ENCODE measurements around the gene TNRC6B. TPM values are rescaled to one million over a fixed set of nuclear protein-coding genes. Genes with fewer than 3 reads are reported as not detected.

The TNRC6B gene
- total RNA-seq, 2 experiments from 2014 or later = 37.0 to 63.7 TPM

GRCh38 chr22:40329466-40329865 lies 151.7 kb downstream of the TNRC6B start:
- TF ChIP-seq CTCF (conservative IDR thresholded peaks at IDR 0.05; ENCODE audit: low read length) = no peak
- no peak for TF ChIP-seq EZH2phosphoT487 (IDR thresholded peaks at IDR 0.05; ENCODE audit: borderline replicate concordance, low read depth, low read length)
- no peak for DNase-seq (ENCODE audit: low spot score)
- ChIA-PET POLR2A (no interaction called here), CTCF (ENCODE audit: unreplicated experiment) (no interaction called here)
- Histone ChIP-seq H3K9me3 (ENCODE audit: low read length) (no peaks in the 10 kb centered on the region), H3K36me3 (ENCODE audit: insufficient read depth, low read length) (peaks cover 13% of the 10 kb centered on the region; the same call in 1 of the 2 replicates), H3K4me3 (ENCODE audit: low read depth, low read length, poor library complexity, severe bottlenecking) (no peak overlapping the region), H3K9me2 (ENCODE audit: insufficient read depth, low read length) (no peaks in the 10 kb centered on the region), H3K79me2 (ENCODE audit: insufficient read depth, low read depth, low read length) (no peaks in the 10 kb centered on the region), H3K4me2 (ENCODE audit: low read length) (no peak overlapping the region), H2AFZ (ENCODE audit: low read length) (no peak overlapping the region), H3K27ac (ENCODE audit: low read depth, low read length, poor library complexity, severe bottlenecking) (no peak overlapping the region), H4K20me1 (ENCODE audit: insufficient read depth, low read length) (no peaks in the 10 kb centered on the region), H3K4me1 (ENCODE audit: insufficient read depth, low read length, poor library complexity, severe bottlenecking) (peaks cover 9% of the 10 kb centered on the region)
- intact Hi-C loops (cut with micrococcal nuclease; ENCODE audit: unreplicated experiment) = no loop called here
- BruUV-seq (replicated peaks) = no TSS peak

- peaks cover 15% of the 10 kb centered on the region for H3K4me1 ChIP-seq (ENCODE audit: insufficient read depth, low read length, poor library complexity, severe bottlenecking)
- no peaks in the 10 kb centered on the region for H4K20me1 ChIP-seq (ENCODE audit: insufficient read depth, low read length)
- H3K9me2 ChIP-seq (ENCODE audit: insufficient read depth, low read length) = no peaks in the 10 kb centered on the region
- H3K4me2 ChIP-seq (ENCODE audit: low read length) = no peak overlapping the region
- peaks cover 10% of the 10 kb centered on the region; the same call in 1 of the 2 replicates for H3K36me3 ChIP-seq (ENCODE audit: insufficient read depth, low read length)
- TF ChIP-seq EZH2phosphoT487 (IDR thresholded peaks at IDR 0.05; ENCODE audit: borderline replicate concordance, low read depth, low read length) = no peak
- no peak for TF ChIP-seq CTCF (conservative IDR thresholded peaks at IDR 0.05; ENCODE audit: low read length)
- no peak overlapping the region for H3K4me3 ChIP-seq (ENCODE audit: low read depth, low read length, poor library complexity, severe bottlenecking)
- CTCF ChIA-PET (ENCODE audit: unreplicated experiment) = no interaction called here
- no peak overlapping the region for H2AFZ ChIP-seq (ENCODE audit: low read length)
- BruUV-seq (replicated peaks) = no TSS peak
- H3K9me3 ChIP-seq (ENCODE audit: low read length) = no peaks in the 10 kb centered on the region
- intact Hi-C loops (cut with micrococcal nuclease; ENCODE audit: unreplicated experiment) = no loop called here
- POLR2A ChIA-PET = no interaction called here
- no peaks in the 10 kb centered on the region for H3K79me2 ChIP-seq (ENCODE audit: insufficient read depth, low read depth, low read length)
- H3K27ac ChIP-seq (ENCODE audit: low read depth, low read length, poor library complexity, severe bottlenecking) = no peak overlapping the region
- DNase-seq (ENCODE audit: low spot score) = no peak
Measured at GRCh38 chr22:40330086-40330485, 152.4 kb downstream of the TNRC6B start.

GRCh38 chr22:40330615-40331014 lies 152.9 kb downstream of the TNRC6B start:
- no peak overlapping the region for H3K4me3 ChIP-seq (ENCODE audit: low read depth, low read length, poor library complexity, severe bottlenecking)
- H3K36me3 ChIP-seq (ENCODE audit: insufficient read depth, low read length) = peaks cover 5% of the 10 kb centered on the region; the same call in 1 of the 2 replicates
- DNase-seq (ENCODE audit: low spot score) = no peak
- H3K4me1 ChIP-seq (ENCODE audit: insufficient read depth, low read length, poor library complexity, severe bottlenecking) = peaks cover 20% of the 10 kb centered on the region
- CTCF ChIA-PET (ENCODE audit: unreplicated experiment) = no interaction called here
- no peak overlapping the region for H3K4me2 ChIP-seq (ENCODE audit: low read length)
- H2AFZ ChIP-seq (ENCODE audit: low read length) = no peak overlapping the region
- intact Hi-C loops (cut with micrococcal nuclease; ENCODE audit: unreplicated experiment) = no loop called here
- H3K9me3 ChIP-seq (ENCODE audit: low read length) = no peaks in the 10 kb centered on the region
- no peaks in the 10 kb centered on the region for H4K20me1 ChIP-seq (ENCODE audit: insufficient read depth, low read length)
- no peak overlapping the region for H3K27ac ChIP-seq (ENCODE audit: low read depth, low read length, poor library complexity, severe bottlenecking)
- H3K9me2 ChIP-seq (ENCODE audit: insufficient read depth, low read length) = no peaks in the 10 kb centered on the region
- no TSS peak for BruUV-seq (replicated peaks)
- TF ChIP-seq EZH2phosphoT487 (IDR thresholded peaks at IDR 0.05; ENCODE audit: borderline replicate concordance, low read depth, low read length) (no peak), CTCF (conservative IDR thresholded peaks at IDR 0.05; ENCODE audit: low read length) (no peak)
- no peaks in the 10 kb centered on the region for H3K79me2 ChIP-seq (ENCODE audit: insufficient read depth, low read depth, low read length)
- POLR2A ChIA-PET = no interaction called here

Measured in OCI-LY7 (cell line).